CD14-positive monocyte (primary cell): ENCODE results near the gene KCNS3. TPM values are rescaled to one million over a fixed set of nuclear protein-coding genes. Genes with fewer than 3 reads are reported as not detected.

Source experiments
- DNase-seq, 3 donors: peaks; one replicate each; pipeline ENCODE4 v3.0.0-alpha.2; 2011 to 2022
- H2AFZ ChIP-seq: 2 replicates; pipeline ENCODE4 v1.6.0; 2012; ENCODE audit warnings: mild to moderate bottlenecking, low read depth, low read length, inconsistent platforms; ENCODE audit not compliant: insufficient read depth, poor library complexity, severe bottlenecking
- H3K27ac ChIP-seq, 2 donors: 1 replicate in 1 of 2; 2 replicates in 1 of 2; pipeline ENCODE4 v1.5.1; 2012 to 2013; ENCODE audit warnings: low read length in 2 of 2, control low read depth in 1 of 2, inconsistent platforms in 1 of 2, low read depth in 1 of 2, mild to moderate bottlenecking in 1 of 2
- H3K27me3 ChIP-seq, 2 donors: one replicate each; pipeline versions ENCODE4 v1.6.0 to v1.6.1; 2011 to 2013; ENCODE audit warnings: low read length in 2 of 2; ENCODE audit not compliant: control insufficient read depth in 2 of 2, insufficient read depth in 2 of 2
- H3K36me3 ChIP-seq, 2 donors: replicated peaks in 1 of 2; 1 replicate in 1 of 2; 2 replicates in 1 of 2; pipeline versions ENCODE4 v1.5.1 to v1.6.1; 2012 to 2013; ENCODE audit warnings: low read length in 2 of 2, control low read depth in 1 of 2, inconsistent platforms in 1 of 2, mild to moderate bottlenecking in 1 of 2; ENCODE audit not compliant: insufficient read depth in 2 of 2, control insufficient read depth in 1 of 2
- H3K4me1 ChIP-seq, 2 donors: 1 replicate in 1 of 2; 2 replicates in 1 of 2; pipeline versions ENCODE4 v1.5.1 to v1.6.1; 2012 to 2013; ENCODE audit warnings: low read length in 2 of 2, control low read depth in 1 of 2, inconsistent platforms in 1 of 2, mild to moderate bottlenecking in 1 of 2, moderate library complexity in 1 of 2; ENCODE audit not compliant: insufficient read depth in 2 of 2, control insufficient read depth in 1 of 2
- H3K4me2 ChIP-seq: replicated peaks from 2 replicates; pipeline ENCODE3; 2012; ENCODE audit warnings: low read length, moderate library complexity, mild to moderate bottlenecking; ENCODE audit not compliant: poor library complexity, severe bottlenecking; ENCODE audit errors: extremely low read depth
- H3K4me3 ChIP-seq, 3 experiments: fragments of 200-600 bp in 1 of 3; sonication (generic) in 1 of 3; replicated peaks in 1 of 3; 1 replicate in 2 of 3; 2 replicates in 1 of 3; pipeline ENCODE4 v1.5.1; 2011 to 2013; ENCODE audit warnings: low read length in 3 of 3, mild to moderate bottlenecking in 3 of 3, control low read depth in 2 of 3, low read depth in 2 of 3, inconsistent platforms in 1 of 3, moderate library complexity in 1 of 3
- H3K79me2 ChIP-seq: 2 replicates; pipeline ENCODE4 v1.6.0; 2012; ENCODE audit warnings: mild to moderate bottlenecking, control low read depth, inconsistent platforms, low read length, moderate library complexity; ENCODE audit not compliant: insufficient read depth
- H3K9ac ChIP-seq: 2 replicates; pipeline ENCODE4 v1.6.0; 2017; ENCODE audit warnings: low read length, mild to moderate bottlenecking; ENCODE audit not compliant: insufficient read depth, poor library complexity, severe bottlenecking
- H3K9me3 ChIP-seq, 2 donors: replicated peaks in 1 of 2; 1 replicate in 1 of 2; 2 replicates in 1 of 2; pipeline versions ENCODE4 v1.5.1 to v1.6.1; 2012 to 2013; ENCODE audit warnings: low read length in 2 of 2, control low read depth in 1 of 2; ENCODE audit not compliant: control insufficient read depth in 1 of 2, insufficient read depth in 1 of 2
- H4K20me1 ChIP-seq: 2 replicates; pipeline ENCODE4 v1.6.0; 2012; ENCODE audit warnings: mild to moderate bottlenecking, low read length, control low read depth, moderate library complexity; ENCODE audit not compliant: insufficient read depth
- H3K27ac Mint-ChIP-seq, 7 donors: one replicate each; pipeline ENCODE4 v1.8.0; 2020; ENCODE audit warnings: mild to moderate bottlenecking in 7 of 7, mixed read lengths in 7 of 7, moderate library complexity in 6 of 7, inconsistent platforms in 2 of 7
- H3K27me3 Mint-ChIP-seq, 3 donors: one replicate each; pipeline ENCODE4 v1.8.0; 2021 to 2022; ENCODE audit warnings: low read depth in 3 of 3, mild to moderate bottlenecking in 3 of 3, mixed read lengths in 3 of 3, moderate library complexity in 3 of 3, inconsistent platforms in 1 of 3
- H3K36me3 Mint-ChIP-seq, 2 donors: one replicate each; pipeline ENCODE4 v1.8.0; 2020; ENCODE audit warnings: mixed read lengths in 2 of 2, inconsistent platforms in 1 of 2, mild to moderate bottlenecking in 1 of 2
- H3K4me1 Mint-ChIP-seq: one replicate; pipeline ENCODE4 v1.8.0; 2020; ENCODE audit warnings: mild to moderate bottlenecking, mixed read lengths
- H3K4me3 Mint-ChIP-seq, 2 donors: one replicate each; pipeline ENCODE4 v1.8.0; 2020; ENCODE audit warnings: mild to moderate bottlenecking in 2 of 2, mixed read lengths in 2 of 2, moderate library complexity in 1 of 2
- H3K9me3 Mint-ChIP-seq, 7 donors: one replicate each; pipeline ENCODE4 v1.8.0; 2020 to 2022; ENCODE audit warnings: mixed read lengths in 7 of 7, mild to moderate bottlenecking in 6 of 7, moderate library complexity in 6 of 7, inconsistent platforms in 2 of 7
- CTCF ChIP-seq: fragments of 200-600 bp; IDR thresholded peaks from one replicate; pipeline ENCODE4 v1.8.0; 2022; ENCODE audit warnings: antibody characterized with exemption, mild to moderate bottlenecking
- WGBS: methylation state at CpG from one replicate; pipeline ENCODE4 v1.1.5; 2013; ENCODE audit warnings: missing lambda C conversion rate; ENCODE audit not compliant: insufficient coverage; 5-methylcytosine and 5-hydroxymethylcytosine counted together
- intact Hi-C, 2 donors: fragments of 100-400 bp; cut with micrococcal nuclease; formaldehyde crosslinking; loops; one replicate each; pipeline versions ENCODE4 v1.15.0 to v1.15.1; 2023
- polyA plus RNA-seq, 3 donors: library from polyadenylated mRNA; depleted of rRNA in 1 of 3; unstranded in 2 of 3; stranded (reverse) in 1 of 3; fragments of 300-500 nt in 2 of 3; fragments of >200 nt in 1 of 3; fragmentation: Illumina TruSeq in 2 of 3; gene quantifications; 1 replicate in 2 of 3; 2 replicates in 1 of 3; pipeline ENCODE4 v1.2.3, GENCODE V29; 2012 to 2021

The KCNS3 gene
- polyA plus RNA-seq, 3 donors: not detected

DNA sequence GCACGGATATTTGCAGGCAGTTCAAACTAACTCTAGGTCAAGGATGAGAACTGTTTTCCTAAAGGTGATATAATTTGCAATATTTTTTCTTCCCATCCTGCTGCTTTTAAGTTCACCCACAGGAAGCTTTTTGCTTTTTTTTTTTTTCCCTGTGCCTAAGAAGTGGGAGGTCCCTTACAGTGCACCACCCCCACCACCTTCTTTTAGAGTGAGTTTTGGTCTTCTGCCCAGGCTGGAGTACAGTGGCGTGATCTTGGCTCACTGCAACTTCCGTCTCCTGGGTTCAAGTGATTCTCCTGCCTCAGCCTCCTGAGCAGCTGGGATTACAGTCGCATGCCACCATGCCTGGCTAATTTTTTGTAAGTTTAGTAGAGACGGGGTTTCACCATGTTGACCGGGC is 82.5 kb downstream of the KCNS3 start:
- Histone ChIP-seq H3K36me3 (no peaks in the 10 kb centered on the region), H4K20me1 (no peaks in the 10 kb centered on the region), H2AFZ (no peak overlapping the region), H3K4me2 (no peak overlapping the region), H3K9ac (no peak overlapping the region), H3K27ac (no peak overlapping the region), H3K27me3 (no peaks in the 10 kb centered on the region), H3K9me3 (no peaks in the 10 kb centered on the region), H3K4me3 (no peak overlapping the region), H3K79me2 (no peaks in the 10 kb centered on the region), H3K4me1 (no peaks in the 10 kb centered on the region)
- Mint-ChIP-seq H3K9me3 (peaks cover 0 to 3% (median 0%) of the 10 kb centered on the region in 7 donors), H3K36me3 (no peaks in the 10 kb centered on the region), H3K27me3 (peaks cover 1 to 3% (median 2%) of the 10 kb centered on the region in 3 donors), H3K27ac (no peak overlapping the region), H3K4me1 (no peaks in the 10 kb centered on the region), H3K4me3 (no peak overlapping the region)
- intact Hi-C loops: no loop called here
- 90% methylated on average over 6 of the region's 6 CpGs for WGBS
- no peak for TF ChIP-seq CTCF
- no peak for DNase-seq

GRCh38 chr2:17961789-17962188 is 83.3 kb downstream of the KCNS3 start:
- TF ChIP-seq CTCF: no peak
- Histone ChIP-seq H3K27me3 (no peaks in the 10 kb centered on the region), H3K36me3 (no peaks in the 10 kb centered on the region), H3K9ac (no peak overlapping the region), H3K4me1 (no peaks in the 10 kb centered on the region), H3K9me3 (no peaks in the 10 kb centered on the region), H3K4me2 (no peak overlapping the region), H4K20me1 (no peaks in the 10 kb centered on the region), H2AFZ (no peak overlapping the region), H3K4me3 (no peak overlapping the region), H3K27ac (no peak overlapping the region), H3K79me2 (no peaks in the 10 kb centered on the region)
- H3K4me1 Mint-ChIP-seq: no peaks in the 10 kb centered on the region
- DNase-seq: no peak
- H3K27ac Mint-ChIP-seq: no peak overlapping the region
- H3K36me3 Mint-ChIP-seq: no peaks in the 10 kb centered on the region
- H3K4me3 Mint-ChIP-seq: no peak overlapping the region
- no CpG with 5 or more reads among the region's 2 CpGs for WGBS
- peaks cover 1 to 3% (median 3%) of the 10 kb centered on the region in 3 donors for H3K27me3 Mint-ChIP-seq
- H3K9me3 Mint-ChIP-seq: peaks cover 0 to 3% (median 0%) of the 10 kb centered on the region in 7 donors
- intact Hi-C loops: no loop called here
